HCT116 (cell line): ENCODE measurements around the gene CEMP1. TPM values are rescaled to one million over a fixed set of nuclear protein-coding genes. Genes with fewer than 3 reads are reported as not detected.

Source experiments
- ATAC-seq: fragments of 200-7000 bp; cut with Tn5 transposase; 2 replicates; pipeline ENCODE4 v1.9.1; 2020; ENCODE audit warnings: mild to moderate bottlenecking, moderate library complexity
- BruUV-seq: library from RNA; stranded (reverse); fragments of 400-500 nt; replicated peaks from 2 replicates; lab custom pipeline; 2021; lab: Mats Ljungman, UMichigan
- CTCF ChIA-PET: fragments of 300-600 bp; sonication (Branson Sonifier 250); formaldehyde crosslinking; loops from one replicate; lab custom pipeline; 2021; ENCODE audit warnings: antibody characterized with exemption; lab: Charles Lee
- POLR2A ChIA-PET: fragments of 300-600, 350-600 bp; sonication (Branson Sonifier 250); formaldehyde crosslinking; loops from one replicate; lab custom pipeline; 2021; ENCODE audit warnings: antibody characterized with exemption; lab: Charles Lee
- RAD21 ChIA-PET, 2 experiments: fragments of 300-600 bp; sonication (Branson Sonifier 250); formaldehyde crosslinking; loops; one replicate each; lab custom pipeline; 2023; ENCODE audit warnings: low total read pairs in 2 of 2; ENCODE audit not compliant: uncharacterized antibody in 2 of 2, unreplicated experiment in 2 of 2, low non-redundant PET in 1 of 2; lab: Charles Lee
- DNase-seq: peaks from one replicate; pipeline ENCODE4 v3.0.0-alpha.2; 2010; ENCODE audit warnings: low read depth, low spot score
- H2AFZ ChIP-seq: fragments of 200-600 bp; shearing (Covaris generic), sonication (generic); 2 replicates; pipeline ENCODE4 v1.6.1; 2017; ENCODE audit warnings: low read depth, mixed run types, mixed read lengths, antibody characterized with exemption, low read length; ENCODE audit not compliant: poor library complexity, severe bottlenecking
- H3K27ac ChIP-seq: 2 replicates; pipeline ENCODE4 v1.5.1; 2012; ENCODE audit warnings: low read depth, low read length
- H3K27me3 ChIP-seq: fragments of 200-600 bp; sonication (generic); 2 replicates; pipeline ENCODE4 v1.6.1; 2016; ENCODE audit warnings: mixed run types, low read length, mixed read lengths; ENCODE audit not compliant: insufficient read depth
- H3K36me3 ChIP-seq, 2 experiments: fragments of 200-500 bp in 1 of 2; fragments of 200-600 bp in 1 of 2; sonication (Bioruptor generic) in 1 of 2; sonication (generic) in 1 of 2; 2 replicates each; pipeline versions ENCODE4 v1.5.1 to v1.6.1; 2014 to 2016; ENCODE audit warnings: low read length in 2 of 2, inconsistent platforms in 1 of 2, mixed read lengths in 1 of 2, mixed run types in 1 of 2; ENCODE audit not compliant: insufficient read depth in 2 of 2, control insufficient read depth in 1 of 2
- H3K4me1 ChIP-seq, 2 experiments: fragments of 200-600 bp in 1 of 2; sonication (generic) in 1 of 2; 2 replicates each; pipeline versions ENCODE4 v1.5.1 to v1.6.1; 2012 to 2017; ENCODE audit warnings: low read length in 2 of 2, inconsistent platforms in 1 of 2, mild to moderate bottlenecking in 1 of 2, mixed read lengths in 1 of 2, mixed run types in 1 of 2, moderate library complexity in 1 of 2; ENCODE audit not compliant: insufficient read depth in 2 of 2, control insufficient read depth in 1 of 2
- H3K4me2 ChIP-seq: fragments of 200-600 bp; sonication (generic); 2 replicates; pipeline ENCODE4 v1.6.1; 2017; ENCODE audit warnings: mixed run types, low read length, mixed read lengths
- H3K4me3 ChIP-seq, 2 experiments: fragments of 200-600 bp in 1 of 2; sonication (generic) in 1 of 2; replicated peaks in 1 of 2; 2 replicates each; pipeline ENCODE4 v1.5.1; 2011 to 2016; ENCODE audit warnings: low read length in 2 of 2, control low read depth in 1 of 2, low read depth in 1 of 2, mild to moderate bottlenecking in 1 of 2, mixed read lengths in 1 of 2, mixed run types in 1 of 2
- H3K79me2 ChIP-seq: fragments of 200-600 bp; sonication (generic); 2 replicates; pipeline ENCODE4 v1.6.1; 2017; ENCODE audit warnings: mild to moderate bottlenecking, mixed run types, low read length, moderate library complexity, mixed read lengths; ENCODE audit not compliant: insufficient read depth
- H3K9ac ChIP-seq: fragments of 200-600 bp; sonication (generic); 2 replicates; pipeline ENCODE4 v1.6.1; 2016; ENCODE audit warnings: low read length, mixed read lengths
- H3K9me2 ChIP-seq: fragments of 200-600 bp; sonication (generic), shearing (Covaris generic); 2 replicates; pipeline ENCODE4 v1.6.1; 2017; ENCODE audit warnings: mixed run types, mild to moderate bottlenecking, moderate library complexity; ENCODE audit not compliant: insufficient read depth
- H3K9me3 ChIP-seq, 2 experiments: fragments of 200-500 bp in 1 of 2; fragments of 200-600 bp in 1 of 2; sonication (Bioruptor generic) in 1 of 2; sonication (generic) in 1 of 2; 2 replicates each; pipeline ENCODE4 v1.6.1; 2014 to 2017; ENCODE audit warnings: low read length in 2 of 2, mixed read lengths in 2 of 2, inconsistent platforms in 1 of 2, low read depth in 1 of 2, mild to moderate bottlenecking in 1 of 2, mixed run types in 1 of 2, moderate library complexity in 1 of 2; ENCODE audit not compliant: control insufficient read depth in 1 of 2, insufficient read depth in 1 of 2
- H4K20me1 ChIP-seq: fragments of 200-600 bp; sonication (generic), shearing (Covaris generic); 2 replicates; pipeline ENCODE4 v1.6.1; 2017; ENCODE audit warnings: mixed run types, mild to moderate bottlenecking, moderate library complexity; ENCODE audit not compliant: insufficient read depth
- CEBPB ChIP-seq: IDR thresholded peaks from 2 replicates; pipeline ENCODE4 v1.6.1; 2012; ENCODE audit warnings: low read depth
- EGR1 ChIP-seq: IDR thresholded peaks from 2 replicates; pipeline ENCODE4 v1.6.1; 2012; ENCODE audit warnings: low read depth
- ELF1 ChIP-seq: IDR thresholded peaks from 2 replicates; pipeline ENCODE4 v1.6.1; 2012; ENCODE audit warnings: low read depth, borderline replicate concordance
- EZH2 ChIP-seq: fragments of 200-600 bp; sonication (generic); IDR thresholded peaks from 2 replicates; pipeline ENCODE4 v1.6.1; 2017; ENCODE audit warnings: antibody characterized with exemption, mixed run types
- EZH2phosphoT487 ChIP-seq: fragments of 200-600 bp; IDR thresholded peaks from 2 replicates; pipeline ENCODE4 v1.6.1; 2018; ENCODE audit warnings: antibody characterized with exemption, borderline replicate concordance
- JUND ChIP-seq: IDR thresholded peaks from 2 replicates; pipeline ENCODE4 v1.6.1; 2012
- POLR2A ChIP-seq: IDR thresholded peaks from 2 replicates; pipeline ENCODE4 v1.7.0; 2011; ENCODE audit warnings: borderline replicate concordance; ENCODE audit not compliant: insufficient read depth, insufficient read length; ENCODE audit errors: extremely low read depth
- POLR2AphosphoS5 ChIP-seq: IDR thresholded peaks from 2 replicates; pipeline ENCODE4 v1.6.1; 2011; ENCODE audit warnings: mild to moderate bottlenecking, low read depth, low read length, moderate library complexity
- RAD21 ChIP-seq: IDR thresholded peaks from 2 replicates; pipeline ENCODE4 v1.6.1; 2012; ENCODE audit warnings: low read depth, mild to moderate bottlenecking
- SIN3A ChIP-seq: IDR thresholded peaks from 2 replicates; pipeline ENCODE4 v1.6.1; 2012; ENCODE audit warnings: low read depth
- SP1 ChIP-seq: IDR thresholded peaks from 2 replicates; pipeline ENCODE4 v1.6.1; 2012; ENCODE audit warnings: low read depth
- SRF ChIP-seq: IDR thresholded peaks from 2 replicates; pipeline ENCODE4 v1.6.1; 2012; ENCODE audit warnings: low read depth
- TCF7L2 ChIP-seq: IDR thresholded peaks from 2 replicates; pipeline ENCODE4 v1.7.0; 2011; ENCODE audit warnings: borderline replicate concordance, inconsistent platforms; ENCODE audit not compliant: insufficient read depth, insufficient read length; ENCODE audit errors: extremely low read depth
- YY1 ChIP-seq: IDR thresholded peaks from 2 replicates; pipeline ENCODE4 v1.6.1; 2011; ENCODE audit warnings: low read length, low read depth, moderate library complexity, mild to moderate bottlenecking; ENCODE audit not compliant: insufficient replicate concordance; ENCODE audit errors: extremely low read depth
- ZFX ChIP-seq: fragments of 450-650 bp; IDR thresholded peaks from 2 replicates; pipeline ENCODE4 v1.6.1; 2017
- intact Hi-C: fragments of 100-400 bp; cut with micrococcal nuclease; formaldehyde crosslinking; loops from 2 replicates; pipeline ENCODE4 v1.10.0; 2022
- total RNA-seq: library from RNA; stranded (reverse); gene quantifications from one replicate; pipeline ENCODE4 v1.2.1, GENCODE V29; 2021; ENCODE audit not compliant: unreplicated experiment
- TF ChIP-seq, protein P1 (sequence below): IDR thresholded peaks from 2 replicates; pipeline ENCODE4 v1.6.1; 2012
- TF ChIP-seq, protein P2 (sequence below): IDR thresholded peaks from 2 replicates; pipeline ENCODE4 v1.6.1; 2012
- TF ChIP-seq, protein P3 (sequence below): IDR thresholded peaks from 2 replicates; pipeline ENCODE4 v1.6.1; 2011; ENCODE audit warnings: mild to moderate bottlenecking, low read length, moderate library complexity; ENCODE audit not compliant: insufficient replicate concordance; ENCODE audit errors: extremely low read depth

The CEMP1 gene
- total RNA-seq, 1 experiment from 2014 or later: 0.32 TPM

DNA sequence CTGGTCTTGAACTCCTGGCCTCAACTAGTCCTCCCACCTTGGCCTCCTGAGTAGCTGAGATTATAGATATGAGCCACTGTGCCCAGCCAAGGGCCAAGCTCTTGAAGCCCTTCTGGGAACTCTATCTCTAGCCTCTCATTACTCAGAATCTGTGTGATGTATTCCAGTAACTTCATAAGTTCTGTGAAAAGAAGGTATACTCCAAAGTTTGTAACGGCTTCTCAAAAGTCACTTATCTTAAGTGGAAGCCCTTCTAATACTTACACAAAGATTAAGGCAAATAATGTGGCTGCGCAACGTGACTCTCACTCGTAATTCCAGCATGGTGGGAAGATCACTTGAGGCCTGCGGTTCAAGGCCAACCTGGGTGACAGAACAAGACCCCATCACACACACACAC is 36.6 kb downstream of the CEMP1 start:
- Histone ChIP-seq H2AFZ (no peak overlapping the region), H3K9me2 (no peaks in the 10 kb centered on the region)
- POLR2A ChIA-PET: no interaction called here

More for the DNA sequence above, 36.6 kb downstream of the CEMP1 start:
- RAD21 ChIA-PET: no interaction called here
- no peak overlapping the region for H3K27ac ChIP-seq
- no peaks in the 10 kb centered on the region; a peak in 1 of 4 replicates for H3K36me3 ChIP-seq
- no TSS peak for BruUV-seq
- no peaks in the 10 kb centered on the region for H3K4me1 ChIP-seq
- no peaks in the 10 kb centered on the region for H3K27me3 ChIP-seq
- CTCF ChIA-PET: no interaction called here
- H4K20me1 ChIP-seq: no peaks in the 10 kb centered on the region
- intact Hi-C loops: no loop called here
- H3K9me3 ChIP-seq: no peaks in the 10 kb centered on the region
- ATAC-seq: no peak
- no peak for DNase-seq
- H3K4me2 ChIP-seq: no peak overlapping the region
- TF ChIP-seq EZH2phosphoT487 (no peak), TCF7L2 (no peak), EZH2 (no peak), SIN3A (no peak), SP1 (no peak), EGR1 (no peak), ELF1 (no peak), ZFX (no peak), POLR2A (no peak), POLR2AphosphoS5 (no peak), RAD21 (no peak), SRF (no peak), JUND (no peak), CEBPB (no peak), YY1 (no peak)
- TF ChIP-seq, protein P1, sequence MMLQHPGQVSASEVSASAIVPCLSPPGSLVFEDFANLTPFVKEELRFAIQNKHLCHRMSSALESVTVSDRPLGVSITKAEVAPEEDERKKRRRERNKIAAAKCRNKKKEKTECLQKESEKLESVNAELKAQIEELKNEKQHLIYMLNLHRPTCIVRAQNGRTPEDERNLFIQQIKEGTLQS: no peak
- TF ChIP-seq, protein P2, sequence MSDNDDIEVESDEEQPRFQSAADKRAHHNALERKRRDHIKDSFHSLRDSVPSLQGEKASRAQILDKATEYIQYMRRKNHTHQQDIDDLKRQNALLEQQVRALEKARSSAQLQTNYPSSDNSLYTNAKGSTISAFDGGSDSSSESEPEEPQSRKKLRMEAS: no peak
- TF ChIP-seq, protein P3, sequence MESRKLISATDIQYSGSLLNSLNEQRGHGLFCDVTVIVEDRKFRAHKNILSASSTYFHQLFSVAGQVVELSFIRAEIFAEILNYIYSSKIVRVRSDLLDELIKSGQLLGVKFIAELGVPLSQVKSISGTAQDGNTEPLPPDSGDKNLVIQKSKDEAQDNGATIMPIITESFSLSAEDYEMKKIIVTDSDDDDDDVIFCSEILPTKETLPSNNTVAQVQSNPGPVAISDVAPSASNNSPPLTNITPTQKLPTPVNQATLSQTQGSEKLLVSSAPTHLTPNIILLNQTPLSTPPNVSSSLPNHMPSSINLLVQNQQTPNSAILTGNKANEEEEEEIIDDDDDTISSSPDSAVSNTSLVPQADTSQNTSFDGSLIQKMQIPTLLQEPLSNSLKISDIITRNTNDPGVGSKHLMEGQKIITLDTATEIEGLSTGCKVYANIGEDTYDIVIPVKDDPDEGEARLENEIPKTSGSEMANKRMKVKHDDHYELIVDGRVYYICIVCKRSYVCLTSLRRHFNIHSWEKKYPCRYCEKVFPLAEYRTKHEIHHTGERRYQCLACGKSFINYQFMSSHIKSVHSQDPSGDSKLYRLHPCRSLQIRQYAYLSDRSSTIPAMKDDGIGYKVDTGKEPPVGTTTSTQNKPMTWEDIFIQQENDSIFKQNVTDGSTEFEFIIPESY: no peak
- no peak overlapping the region for H3K9ac ChIP-seq
- H3K4me3 ChIP-seq: no peak overlapping the region
- peaks cover 17% of the 10 kb centered on the region; the same call in 1 of the 2 replicates for H3K79me2 ChIP-seq
